GM12874 (cell line): Measurements from ENCODE around the gene GLIS1.

Experiments used
- TF ChIP-seq, protein P1 (sequence below): IDR thresholded peaks from 2 replicates; pipeline ENCODE4 v1.5.1; 2011; ENCODE audit warnings: low read depth, mild to moderate bottlenecking, control low read depth, low read length, moderate library complexity; ENCODE audit not compliant: insufficient read depth

The GLIS1 gene

DNA sequence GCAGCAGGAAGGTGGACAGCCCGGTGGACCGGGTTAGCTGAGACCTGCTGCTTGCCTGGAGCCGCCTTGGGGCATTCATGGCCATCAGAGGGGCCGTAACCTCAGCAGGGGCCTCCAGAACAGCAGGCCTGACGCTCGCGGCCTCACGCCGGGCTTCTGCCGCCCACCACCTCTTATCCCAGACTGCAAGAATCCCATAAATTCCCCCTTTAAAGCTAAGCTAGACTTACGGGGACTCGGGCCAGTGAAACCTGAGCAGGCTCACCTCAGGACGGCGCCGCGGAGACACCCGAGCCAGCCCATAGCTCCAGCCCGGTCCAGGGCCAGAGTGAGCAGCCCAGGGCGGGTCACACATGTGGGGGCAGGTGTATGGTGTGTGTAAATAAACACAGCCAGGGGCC lies 132.3 kb downstream of the GLIS1 start:
- TF ChIP-seq, protein P1, sequence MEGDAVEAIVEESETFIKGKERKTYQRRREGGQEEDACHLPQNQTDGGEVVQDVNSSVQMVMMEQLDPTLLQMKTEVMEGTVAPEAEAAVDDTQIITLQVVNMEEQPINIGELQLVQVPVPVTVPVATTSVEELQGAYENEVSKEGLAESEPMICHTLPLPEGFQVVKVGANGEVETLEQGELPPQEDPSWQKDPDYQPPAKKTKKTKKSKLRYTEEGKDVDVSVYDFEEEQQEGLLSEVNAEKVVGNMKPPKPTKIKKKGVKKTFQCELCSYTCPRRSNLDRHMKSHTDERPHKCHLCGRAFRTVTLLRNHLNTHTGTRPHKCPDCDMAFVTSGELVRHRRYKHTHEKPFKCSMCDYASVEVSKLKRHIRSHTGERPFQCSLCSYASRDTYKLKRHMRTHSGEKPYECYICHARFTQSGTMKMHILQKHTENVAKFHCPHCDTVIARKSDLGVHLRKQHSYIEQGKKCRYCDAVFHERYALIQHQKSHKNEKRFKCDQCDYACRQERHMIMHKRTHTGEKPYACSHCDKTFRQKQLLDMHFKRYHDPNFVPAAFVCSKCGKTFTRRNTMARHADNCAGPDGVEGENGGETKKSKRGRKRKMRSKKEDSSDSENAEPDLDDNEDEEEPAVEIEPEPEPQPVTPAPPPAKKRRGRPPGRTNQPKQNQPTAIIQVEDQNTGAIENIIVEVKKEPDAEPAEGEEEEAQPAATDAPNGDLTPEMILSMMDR = no peak

DNA sequence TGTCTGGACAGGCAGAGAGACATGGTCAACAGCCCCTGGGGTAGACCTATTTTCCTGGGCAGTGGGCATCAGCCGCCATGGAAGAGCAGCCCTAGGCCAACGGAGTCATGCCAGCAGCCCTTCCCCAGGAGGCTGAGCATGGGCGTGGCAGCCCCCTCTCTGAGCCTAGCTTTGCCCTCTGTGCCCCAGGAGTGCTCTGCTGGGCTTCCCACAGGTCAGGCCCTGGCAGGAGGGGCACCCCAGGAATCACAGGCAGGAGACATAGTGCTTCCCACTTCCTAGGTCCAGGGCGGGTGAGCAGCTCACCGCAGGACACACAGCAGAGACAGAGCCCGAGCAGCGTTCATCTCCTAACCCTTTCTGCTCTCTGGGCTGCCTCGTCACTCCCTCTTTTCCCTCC lies 132.8 kb downstream of the GLIS1 start:
- TF ChIP-seq, protein P1 = no peak

DNA sequence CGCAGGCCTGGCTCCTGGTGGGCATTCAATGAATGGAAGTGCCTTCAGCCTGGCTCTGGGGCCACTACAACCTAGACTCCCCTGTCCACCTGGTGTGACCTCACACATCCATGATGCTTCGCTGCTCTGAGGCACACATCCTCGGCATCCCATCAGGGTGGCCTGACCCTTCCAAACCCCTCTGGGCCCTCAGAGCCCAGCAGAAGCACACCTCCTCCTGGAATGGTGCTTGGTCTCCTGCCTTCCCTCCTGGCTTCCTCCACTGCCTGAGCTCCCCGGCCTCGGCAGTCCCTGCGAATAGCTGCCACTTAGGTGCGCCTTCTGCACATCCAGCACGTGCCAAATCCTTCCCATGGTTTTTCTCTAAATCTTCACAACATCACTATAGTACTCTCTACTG lies 133.8 kb downstream of the GLIS1 start:
- TF ChIP-seq, protein P1 = no peak

DNA sequence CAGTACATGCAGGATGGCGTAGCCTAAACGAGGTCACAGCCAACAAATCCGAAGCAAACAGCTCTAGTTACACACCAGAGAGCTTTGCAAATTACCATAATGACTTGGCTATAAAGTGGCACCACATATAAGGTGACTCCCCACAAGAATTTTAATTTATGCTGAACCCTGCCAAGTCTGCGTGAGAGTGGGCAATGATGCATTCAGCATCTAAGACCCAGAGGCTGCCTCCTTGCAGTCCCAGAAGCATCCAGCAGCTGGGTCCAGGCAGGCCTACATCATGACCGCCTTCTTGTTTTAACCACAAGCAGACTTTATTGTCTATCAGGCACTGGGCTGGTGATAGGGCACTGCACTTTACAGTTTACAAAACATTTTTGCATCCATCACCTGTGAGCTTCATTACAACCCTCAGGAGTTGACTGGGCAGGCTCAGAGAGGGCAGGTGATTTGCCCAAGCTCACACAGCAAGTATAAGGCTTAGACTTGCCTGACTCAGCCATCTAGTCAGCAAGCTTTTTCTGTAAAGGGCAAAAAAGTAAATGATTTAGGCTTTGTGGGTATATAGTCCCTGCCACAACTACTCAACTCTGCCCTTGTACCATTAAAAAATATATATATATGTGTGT lies 134.6 kb downstream of the GLIS1 start:
- TF ChIP-seq, protein P1 = no peak

DNA sequence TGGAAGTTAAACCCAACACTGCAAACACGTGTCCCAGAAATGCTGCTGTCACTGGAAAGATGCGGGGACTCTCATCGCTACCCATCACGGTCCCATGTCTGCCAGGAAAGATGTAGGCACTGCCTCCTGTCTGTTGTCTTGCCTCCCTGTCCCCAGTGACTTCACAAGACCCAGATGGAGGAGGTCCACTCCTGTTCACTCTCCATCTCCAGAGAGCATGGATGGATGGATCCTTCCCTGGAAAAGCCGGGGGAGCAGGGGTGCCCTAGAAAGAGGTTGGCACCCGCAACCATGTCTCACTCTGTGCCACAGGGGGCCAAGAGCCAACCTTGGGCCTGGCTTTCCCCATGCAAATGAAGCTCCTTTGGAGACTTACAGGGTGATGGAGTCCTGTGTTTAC lies 135.5 kb downstream of the GLIS1 start:
- TF ChIP-seq, protein P1 = no peak

DNA sequence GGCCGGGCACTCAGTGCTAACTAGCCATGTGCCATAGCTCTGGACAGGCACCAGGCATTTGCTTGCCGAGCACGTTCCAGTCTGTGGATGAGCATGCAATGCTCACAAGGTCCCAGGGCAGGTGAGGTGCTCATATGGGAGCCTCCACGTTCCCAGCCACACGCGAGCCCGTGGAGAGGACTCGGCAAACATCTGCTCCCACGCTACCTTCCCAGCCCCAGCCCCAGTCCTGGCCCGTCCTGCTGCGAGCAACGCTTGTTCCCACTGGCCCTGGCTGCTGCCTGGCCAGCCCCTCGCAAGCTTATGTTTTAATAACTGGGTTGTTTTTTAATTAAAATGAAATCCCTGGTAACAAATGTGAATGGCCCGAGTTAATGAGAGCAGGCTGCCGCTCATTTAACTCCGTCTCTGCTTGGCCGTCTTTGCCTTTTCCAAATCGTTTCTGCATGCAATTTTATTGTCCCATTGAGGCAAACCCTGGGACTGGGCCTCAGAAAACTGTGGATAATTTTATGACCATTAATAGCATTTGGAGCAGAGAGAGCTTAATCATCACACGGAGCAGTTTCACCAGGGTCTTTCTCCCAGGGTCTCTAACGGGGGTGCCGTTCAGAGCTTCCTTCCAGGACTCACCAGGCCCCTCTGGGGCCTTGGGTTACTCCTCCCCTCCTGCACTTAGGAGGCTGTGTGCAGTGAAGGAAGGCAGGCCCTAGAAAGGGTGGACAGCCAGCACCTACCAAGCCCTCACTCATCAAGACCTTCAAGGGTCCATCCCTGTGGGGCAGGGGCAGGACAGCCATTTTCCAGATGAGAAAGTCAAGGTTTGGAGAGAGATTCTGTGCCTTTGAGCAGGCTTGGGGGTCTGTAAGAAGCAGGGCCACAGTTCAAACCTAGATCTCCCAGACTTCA lies 136.8 kb downstream of the GLIS1 start:
- TF ChIP-seq, protein P1 = no peak

DNA sequence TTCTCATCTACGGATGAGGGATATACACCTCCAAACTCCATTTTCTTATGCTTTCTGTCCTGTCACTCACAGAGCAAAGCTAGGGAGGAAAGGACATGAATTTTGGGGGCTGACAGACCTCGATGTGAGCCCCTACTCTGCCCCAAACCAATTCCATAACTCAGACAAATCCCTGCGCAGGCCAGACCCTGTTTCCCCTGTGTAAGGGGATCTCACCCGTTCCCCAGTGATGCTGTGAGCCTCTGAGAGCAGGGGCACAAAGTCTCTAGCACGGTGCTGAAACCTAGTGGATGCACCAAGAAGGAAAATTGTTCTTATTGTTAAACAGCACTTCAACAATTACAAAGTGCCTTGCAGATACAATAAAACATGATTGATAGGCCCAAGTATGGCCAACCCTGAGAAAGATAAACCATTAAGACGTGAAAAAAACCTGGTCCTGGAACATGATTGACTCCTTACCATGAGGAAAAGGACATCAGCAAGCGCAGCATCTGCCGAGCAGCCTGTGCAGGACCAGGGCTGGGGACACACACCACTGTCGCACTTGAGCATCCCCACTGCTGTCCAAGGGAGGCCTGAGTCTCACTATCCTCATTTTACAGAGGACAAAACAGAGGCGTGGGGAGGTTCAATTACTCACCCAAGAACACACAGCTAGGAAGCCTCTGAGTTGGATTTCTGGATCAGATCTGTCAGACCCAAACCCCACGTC lies 137.8 kb downstream of the GLIS1 start:
- TF ChIP-seq, protein P1 = no peak
